ENCODE measurements around the gene ZSWIM9.

- TF ChIP-seq CTCF (IDR thresholded peaks at IDR 0.05), result no peak
- TF ChIP-seq POLR2AphosphoS5 (IDR thresholded peaks at IDR 0.05), result no peak
Measured at GRCh38 chr19:48230555-48231129, 60.2 kb downstream of the ZSWIM9 start.

Data from transverse colon (tissue), 4 donors.